HFFc6 (cell line): ENCODE data around the gene SEPTIN2. TPM values are rescaled to one million over a fixed set of nuclear protein-coding genes. Genes with fewer than 3 reads are reported as not detected.
A peak's percentile ranks its signal among the peaks of the same experiment; 100 is the strongest.
"Not testable (repeated sequence)": the region's sequence is repeated elsewhere in the genome, so short reads cannot be mapped to it uniquely, and the experiment has no call there.

Source experiments
- DNase-seq: peaks from one replicate; pipeline ENCODE4 v3.0.0-alpha.2; 2018
- H3K27ac Mint-ChIP-seq: 2 replicates; pipeline ENCODE4 v1.8.0; 2020; ENCODE audit warnings: mild to moderate bottlenecking, mixed read lengths
- H3K27me3 Mint-ChIP-seq: 2 replicates; pipeline ENCODE4 v1.8.0; 2021; ENCODE audit warnings: mild to moderate bottlenecking, moderate library complexity, mixed read lengths; ENCODE audit not compliant: insufficient read depth
- H3K36me3 Mint-ChIP-seq: 2 replicates; pipeline ENCODE4 v1.8.0; 2021; ENCODE audit warnings: low read depth, mixed read lengths
- H3K4me1 Mint-ChIP-seq: 2 replicates; pipeline ENCODE4 v1.8.0; 2020; ENCODE audit warnings: low read depth, mixed read lengths
- H3K4me3 Mint-ChIP-seq: 2 replicates; pipeline ENCODE4 v1.8.0; 2020; ENCODE audit warnings: mild to moderate bottlenecking, moderate library complexity, mixed read lengths
- H3K9me3 Mint-ChIP-seq: 2 replicates; pipeline ENCODE4 v1.8.0; 2020; ENCODE audit warnings: mild to moderate bottlenecking, mixed read lengths
- total RNA-seq, 6 experiments: library from RNA; stranded (reverse); fragmentation: NEBNext Ultra II Directional; extraction: Animal tissue kit (Norgen Biotek cat#: 25700); gene quantifications; 2 replicates in 1 of 6; 3 replicates in 5 of 6; pipeline ENCODE4 v1.2.3, GENCODE V29; 2021
- TF ChIP-seq, protein P1 (sequence below): fragments of 200-600 bp; sonication (generic); IDR thresholded peaks from 2 replicates; pipeline ENCODE4 v1.5.0; 2021; ENCODE audit warnings: antibody characterized with exemption, mild to moderate bottlenecking

SEPTIN2 gene
- total RNA-seq, 6 experiments from 2014 or later, result 399 to 468 (median 441) TPM

GRCh38 chr2:241274127-241274526 is 41.6 kb upstream of the SEPTIN2 start:
- Mint-ChIP-seq H3K36me3 (peaks cover 39% of the 10 kb centered on the region), H3K4me3 (peak overlapping the region; percentile 40; the same call in 1 of the 2 replicates), H3K9me3 (peaks cover 5% of the 10 kb centered on the region), H3K27ac (peak overlapping the region; percentile 84), H3K4me1 (peaks cover 51% of the 10 kb centered on the region), H3K27me3 (peaks cover 15% of the 10 kb centered on the region)
- TF ChIP-seq, protein P1, sequence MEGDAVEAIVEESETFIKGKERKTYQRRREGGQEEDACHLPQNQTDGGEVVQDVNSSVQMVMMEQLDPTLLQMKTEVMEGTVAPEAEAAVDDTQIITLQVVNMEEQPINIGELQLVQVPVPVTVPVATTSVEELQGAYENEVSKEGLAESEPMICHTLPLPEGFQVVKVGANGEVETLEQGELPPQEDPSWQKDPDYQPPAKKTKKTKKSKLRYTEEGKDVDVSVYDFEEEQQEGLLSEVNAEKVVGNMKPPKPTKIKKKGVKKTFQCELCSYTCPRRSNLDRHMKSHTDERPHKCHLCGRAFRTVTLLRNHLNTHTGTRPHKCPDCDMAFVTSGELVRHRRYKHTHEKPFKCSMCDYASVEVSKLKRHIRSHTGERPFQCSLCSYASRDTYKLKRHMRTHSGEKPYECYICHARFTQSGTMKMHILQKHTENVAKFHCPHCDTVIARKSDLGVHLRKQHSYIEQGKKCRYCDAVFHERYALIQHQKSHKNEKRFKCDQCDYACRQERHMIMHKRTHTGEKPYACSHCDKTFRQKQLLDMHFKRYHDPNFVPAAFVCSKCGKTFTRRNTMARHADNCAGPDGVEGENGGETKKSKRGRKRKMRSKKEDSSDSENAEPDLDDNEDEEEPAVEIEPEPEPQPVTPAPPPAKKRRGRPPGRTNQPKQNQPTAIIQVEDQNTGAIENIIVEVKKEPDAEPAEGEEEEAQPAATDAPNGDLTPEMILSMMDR, result no peak
- no peak for DNase-seq

DNA sequence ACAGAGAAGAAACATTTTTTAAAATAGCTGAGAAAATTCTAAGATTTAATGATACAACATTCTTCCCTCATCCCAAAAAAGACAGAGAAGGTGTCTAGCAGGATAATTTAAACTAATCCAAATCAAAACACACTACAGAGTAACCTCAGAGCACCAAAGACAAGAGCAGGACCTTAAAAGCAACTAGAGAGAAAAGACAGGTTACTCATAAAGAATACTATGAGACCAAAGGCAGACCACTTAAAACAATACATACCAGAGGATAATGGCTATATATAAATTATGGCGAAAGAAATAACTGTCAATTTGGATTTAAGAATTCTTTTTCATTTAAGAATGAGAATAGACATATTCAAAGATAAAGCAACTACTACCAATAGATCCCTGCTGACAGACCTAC is 40.2 kb upstream of the SEPTIN2 start:
- Mint-ChIP-seq H3K9me3 (peaks cover 5% of the 10 kb centered on the region), H3K27me3 (peaks cover 11% of the 10 kb centered on the region), H3K27ac (no peak overlapping the region), H3K4me1 (peaks cover 48% of the 10 kb centered on the region), H3K4me3 (no peak overlapping the region), H3K36me3 (peaks cover 36% of the 10 kb centered on the region)
- TF ChIP-seq, protein P1, result no peak
- DNase-seq, result no peak

- TF ChIP-seq, protein P1, result no peak
- peaks cover 5% of the 10 kb centered on the region for H3K9me3 Mint-ChIP-seq
- H3K36me3 Mint-ChIP-seq, result peaks cover 32% of the 10 kb centered on the region
- H3K27ac Mint-ChIP-seq, result no peak overlapping the region
- H3K27me3 Mint-ChIP-seq, result peaks cover 11% of the 10 kb centered on the region
- H3K4me3 Mint-ChIP-seq, result no peak overlapping the region
- peaks cover 47% of the 10 kb centered on the region for H3K4me1 Mint-ChIP-seq
- DNase-seq, result no peak
Measured at GRCh38 chr2:241275910-241276309, 39.8 kb upstream of the SEPTIN2 start.

- peaks cover 21% of the 10 kb centered on the region for H3K36me3 Mint-ChIP-seq
- H3K4me3 Mint-ChIP-seq, H3K9me3 Mint-ChIP-seq: not testable (repeated sequence)
Measured at GRCh38 chr2:241278306-241278705, 37.4 kb upstream of the SEPTIN2 start.

DNA sequence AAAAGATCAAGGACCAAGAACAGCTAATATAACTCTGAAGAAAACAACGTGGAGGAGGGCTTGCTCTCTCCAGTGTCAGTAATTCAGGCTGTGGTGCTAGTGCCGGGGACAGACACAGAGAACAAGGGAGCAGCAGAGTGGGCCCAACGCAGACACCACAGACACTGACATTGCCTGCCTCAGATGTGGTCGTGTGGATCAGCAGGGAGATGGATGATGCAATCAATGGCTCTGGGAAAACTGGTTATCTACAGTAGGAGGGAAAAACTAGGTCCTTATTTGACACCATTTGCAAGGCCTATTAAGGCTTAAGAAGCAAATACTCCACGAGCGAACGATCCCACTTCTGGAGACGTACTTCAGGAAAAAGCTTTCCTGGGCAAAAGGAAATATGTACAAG is 36.3 kb upstream of the SEPTIN2 start:
- 0 out of 2 replicates have a peak, but pooled peaks cover 3% of the 10 kb centered on the region for H3K27me3 Mint-ChIP-seq
- no peak for DNase-seq

More at GRCh38 chr2:241278306-241278705, 37.4 kb upstream of the SEPTIN2 start:
- not testable (repeated sequence) for H3K27me3 Mint-ChIP-seq, H3K27ac Mint-ChIP-seq, DNase-seq
- peaks cover 43% of the 10 kb centered on the region for H3K4me1 Mint-ChIP-seq

DNA sequence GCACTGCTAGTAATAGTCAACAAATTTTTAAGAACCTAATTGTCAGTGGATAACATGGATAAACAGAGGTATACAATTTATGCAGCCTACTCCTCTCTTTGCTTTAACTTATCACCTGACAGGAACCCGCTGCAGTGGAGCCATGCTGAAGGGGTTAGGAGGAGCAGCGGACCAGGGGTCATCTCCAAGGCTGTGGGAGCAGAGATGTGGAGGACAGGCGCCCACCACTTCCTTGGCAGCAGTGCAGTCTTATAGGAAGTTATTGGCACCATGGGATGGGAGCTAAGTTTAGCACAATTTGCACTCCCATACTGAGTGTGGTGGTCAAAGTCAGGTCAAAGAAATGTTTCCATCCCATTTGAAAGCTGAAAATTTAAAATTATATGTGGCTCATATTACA is 35.9 kb upstream of the SEPTIN2 start:
- Mint-ChIP-seq H3K4me1 (peaks cover 28% of the 10 kb centered on the region), H3K36me3 (peaks cover 18% of the 10 kb centered on the region), H3K27me3 (0 out of 2 replicates have a peak, but pooled peaks cover 3% of the 10 kb centered on the region), H3K9me3 (peaks cover 5% of the 10 kb centered on the region), H3K4me3 (no peak overlapping the region), H3K27ac (no peak overlapping the region)
- DNase-seq, result no peak
- TF ChIP-seq, protein P1, result no peak

More for the DNA sequence above, 36.3 kb upstream of the SEPTIN2 start:
- Mint-ChIP-seq H3K4me3 (no peak overlapping the region), H3K9me3 (peaks cover 5% of the 10 kb centered on the region), H3K27ac (no peak overlapping the region), H3K36me3 (peaks cover 21% of the 10 kb centered on the region), H3K4me1 (peaks cover 32% of the 10 kb centered on the region)
- TF ChIP-seq, protein P1, result no peak
